SH-SY5Y (cell line): Measurements from ENCODE around the gene ADAM15.

ENCODE experiments used
- GATA2 ChIP-seq: IDR thresholded peaks from 2 replicates; pipeline ENCODE4 v1.6.1; 2011; ENCODE audit warnings: mild to moderate bottlenecking, low read depth, low read length
- GATA3 ChIP-seq: IDR thresholded peaks from 2 replicates; pipeline ENCODE4 v1.6.1; 2011; ENCODE audit warnings: low read depth, mild to moderate bottlenecking, low read length, moderate library complexity

DNA sequence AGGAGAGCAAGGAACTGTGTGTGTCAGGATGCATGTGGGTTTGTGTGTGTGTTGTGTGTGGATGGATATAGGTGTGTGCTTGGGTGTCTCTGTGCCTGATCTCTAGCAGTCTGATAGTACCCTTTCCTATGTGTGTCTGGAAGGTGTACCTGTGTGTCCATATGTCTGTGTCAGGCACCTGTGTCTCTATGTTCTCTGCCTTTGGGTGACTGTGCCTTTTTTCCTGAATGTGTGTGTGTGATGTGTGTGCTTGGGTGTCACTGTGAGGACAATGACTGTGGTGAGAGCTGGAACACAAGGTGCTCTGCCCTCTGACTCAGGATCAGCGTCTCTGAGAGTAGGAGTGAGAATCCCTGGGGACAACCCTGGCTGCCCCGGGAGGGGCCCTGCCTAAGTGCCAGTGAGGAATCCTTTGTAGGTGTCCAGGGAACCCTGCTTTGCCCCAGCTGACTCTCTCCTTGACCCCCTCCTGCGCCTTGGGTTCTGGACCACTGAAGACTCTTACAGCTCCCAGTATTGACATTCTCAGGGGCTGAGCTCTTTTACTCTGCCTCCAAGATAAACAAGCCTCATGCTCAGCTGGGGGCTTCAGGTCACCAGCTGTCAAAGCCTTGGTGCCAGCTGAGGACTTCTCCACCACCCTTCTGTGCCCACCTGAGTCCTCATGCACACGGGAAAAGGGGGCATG, 26.8 kb downstream of the ADAM15 start:
- TF ChIP-seq GATA3, result no peak
- TF ChIP-seq GATA2, result no peak
